BLaER1 (cell line): ENCODE data around the gene AHNAK2.
"Not testable (repeated sequence)": the region's sequence is repeated elsewhere in the genome, so short reads cannot be mapped to it uniquely, and the experiment has no call there.

ENCODE experiments used
- H3K27ac ChIP-seq: shearing (Covaris generic); formaldehyde crosslinking; 2 replicates; pipeline ENCODE4 v1.8.1; 2022
- H3K27me3 ChIP-seq: shearing (Covaris generic); formaldehyde crosslinking; 2 replicates; pipeline ENCODE4 v1.8.1; 2022
- H3K36me3 ChIP-seq: shearing (Covaris generic); formaldehyde crosslinking; 2 replicates; pipeline ENCODE4 v1.8.1; 2022
- H3K4me1 ChIP-seq: shearing (Covaris generic); formaldehyde crosslinking; 2 replicates; pipeline ENCODE4 v1.8.1; 2022
- H3K4me2 ChIP-seq: shearing (Covaris generic); formaldehyde crosslinking; 2 replicates; pipeline ENCODE4 v1.8.1; 2022
- H3K4me3 ChIP-seq: shearing (Covaris generic); formaldehyde crosslinking; 2 replicates; pipeline ENCODE4 v1.8.1; 2022
- H3K9ac ChIP-seq: shearing (Covaris generic); formaldehyde crosslinking; 2 replicates; pipeline ENCODE4 v1.8.1; 2022
- H3K9me3 ChIP-seq: shearing (Covaris generic); formaldehyde crosslinking; 2 replicates; pipeline ENCODE4 v1.8.1; 2022
- H4K20me1 ChIP-seq: shearing (Covaris generic); formaldehyde crosslinking; 2 replicates; pipeline ENCODE4 v1.8.1; 2022
- Cebpa-rat ChIP-seq: shearing (Covaris generic); IDR thresholded peaks from 2 replicates; pipeline ENCODE4 v1.8.1; 2022

Gene AHNAK2

DNA sequence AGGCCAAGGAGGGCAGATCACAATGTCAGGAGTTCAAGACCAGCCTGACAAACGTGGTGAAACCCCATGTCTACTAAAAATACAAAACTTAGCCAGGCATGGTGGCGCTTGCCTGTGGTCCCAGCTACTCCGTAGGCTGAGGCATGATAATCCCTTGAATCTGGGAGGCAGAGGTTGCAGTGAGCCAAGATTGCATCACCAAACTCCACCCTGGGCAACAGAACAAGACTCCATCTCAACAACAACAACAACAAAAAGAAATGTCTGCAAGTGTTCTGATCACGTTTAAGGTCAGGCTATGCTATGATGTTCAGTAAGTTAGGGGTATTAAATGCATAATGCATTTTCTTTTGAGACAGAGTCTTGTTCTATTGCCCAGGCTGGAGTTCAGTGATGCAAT is 60.2 kb downstream of the AHNAK2 start:
- Histone ChIP-seq H3K9me3 (peaks cover under 1% of the 10 kb centered on the region), H3K4me3 (no peak overlapping the region), H3K4me2 (no peak overlapping the region), H3K36me3 (no peaks in the 10 kb centered on the region), H4K20me1 (no peaks in the 10 kb centered on the region), H3K9ac (no peak overlapping the region), H3K4me1 (peaks cover 38% of the 10 kb centered on the region), H3K27ac (no peak overlapping the region), H3K27me3 (no peaks in the 10 kb centered on the region)
- TF ChIP-seq Cebpa-rat, result no peak

DNA sequence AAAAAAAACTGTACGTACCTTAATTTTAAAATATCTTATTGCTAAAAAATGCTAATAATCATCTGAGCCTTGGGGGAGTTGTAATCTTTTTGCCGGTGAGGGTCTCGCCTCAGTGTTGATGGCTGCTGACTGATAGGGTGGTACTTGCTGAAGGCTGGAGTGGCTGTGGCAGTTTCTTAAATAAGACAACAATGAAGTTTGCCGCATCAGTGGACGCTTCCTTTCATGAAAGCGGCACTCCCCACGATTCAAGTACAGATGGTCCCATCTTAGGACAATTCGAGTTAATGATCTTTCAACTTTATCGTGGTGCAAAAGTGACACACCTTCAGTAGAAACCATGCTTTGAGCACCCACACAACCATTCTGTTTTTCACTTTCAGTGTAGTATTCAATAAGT is 61.1 kb downstream of the AHNAK2 start:
- TF ChIP-seq Cebpa-rat, result no peak
- Histone ChIP-seq H3K27me3 (no peaks in the 10 kb centered on the region), H3K4me3 (no peak overlapping the region), H3K4me1 (peaks cover 30% of the 10 kb centered on the region), H3K9me3 (peaks cover 10% of the 10 kb centered on the region), H3K27ac (no peak overlapping the region), H3K36me3 (no peaks in the 10 kb centered on the region), H4K20me1 (no peaks in the 10 kb centered on the region), H3K9ac (no peak overlapping the region), H3K4me2 (peak overlapping the region; percentile 48)

DNA sequence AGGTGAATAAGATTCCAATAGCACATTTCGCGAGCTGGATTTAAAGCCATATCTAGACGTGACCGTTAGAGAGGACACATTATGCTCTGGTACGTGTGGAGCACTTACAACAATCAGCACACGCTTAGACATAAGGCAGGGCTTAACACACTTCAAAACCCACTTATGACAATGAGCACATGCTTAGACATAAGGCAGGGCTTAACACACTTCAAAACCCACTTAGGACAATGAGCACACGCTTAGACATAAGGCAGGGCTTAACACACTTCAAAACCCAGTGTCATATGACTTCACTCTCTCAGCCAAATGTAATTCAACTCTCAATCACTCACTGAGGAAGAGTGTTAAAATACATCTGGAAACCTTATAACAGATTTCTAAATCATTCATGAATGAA is 64.7 kb downstream of the AHNAK2 start:
- no peaks in the 10 kb centered on the region for H3K27me3 ChIP-seq
- no peaks in the 10 kb centered on the region for H4K20me1 ChIP-seq
- TF ChIP-seq Cebpa-rat, result no peak
- no peak overlapping the region for H3K27ac ChIP-seq
- no peak overlapping the region for H3K4me2 ChIP-seq
- H3K4me3 ChIP-seq, result no peak overlapping the region
- peaks cover 9% of the 10 kb centered on the region for H3K4me1 ChIP-seq
- no peak overlapping the region for H3K9ac ChIP-seq
- peaks cover 32% of the 10 kb centered on the region for H3K9me3 ChIP-seq
- no peaks in the 10 kb centered on the region for H3K36me3 ChIP-seq

DNA sequence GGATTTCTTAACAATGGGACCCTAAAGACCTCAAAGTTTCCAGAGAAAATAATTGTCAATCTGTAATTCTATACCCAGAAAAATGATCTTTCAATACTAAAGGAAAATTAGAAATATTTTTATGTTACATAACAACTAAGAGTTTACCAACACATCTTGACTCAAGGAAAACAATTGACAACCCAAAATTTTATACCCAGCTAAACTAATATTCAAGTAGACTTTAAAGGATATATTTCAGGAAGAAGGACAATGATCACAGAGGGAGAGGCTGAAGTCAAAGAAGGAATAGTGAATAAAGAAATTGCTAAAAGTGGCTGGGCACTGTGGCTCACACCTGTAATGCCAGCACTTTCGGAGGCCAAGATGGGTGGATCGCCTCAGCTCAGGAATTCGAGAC is 66.1 kb downstream of the AHNAK2 start:
- no peaks in the 10 kb centered on the region for H3K27me3 ChIP-seq
- no peak overlapping the region for H3K4me2 ChIP-seq
- no peak overlapping the region for H3K4me3 ChIP-seq
- no peaks in the 10 kb centered on the region for H4K20me1 ChIP-seq
- peaks cover 41% of the 10 kb centered on the region for H3K9me3 ChIP-seq
- H3K4me1 ChIP-seq, result peaks cover 4% of the 10 kb centered on the region
- H3K36me3 ChIP-seq, result no peaks in the 10 kb centered on the region
- no peak overlapping the region for H3K9ac ChIP-seq
- no peak overlapping the region for H3K27ac ChIP-seq
- no peak for TF ChIP-seq Cebpa-rat

DNA sequence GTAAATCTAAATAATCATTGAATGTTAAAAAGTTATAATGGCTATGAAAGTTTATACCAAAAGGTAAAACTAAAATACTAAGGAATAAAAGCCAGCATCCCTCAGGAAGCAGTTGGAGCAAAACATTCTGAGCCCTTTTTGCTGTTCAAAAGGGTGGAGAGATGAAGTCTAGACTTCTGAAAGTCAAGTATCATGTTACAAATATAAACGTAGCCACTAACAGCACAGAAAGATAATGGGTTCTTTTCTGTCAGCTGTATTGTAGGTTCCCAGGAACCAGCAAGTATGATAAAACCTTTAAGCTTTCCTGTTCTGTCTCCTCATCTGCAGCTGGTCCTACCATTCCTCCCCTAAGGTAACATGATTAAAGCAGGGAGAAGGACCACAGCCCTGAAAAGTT is 69.9 kb downstream of the AHNAK2 start:
- H4K20me1 ChIP-seq, result no peaks in the 10 kb centered on the region
- H3K36me3 ChIP-seq, result no peaks in the 10 kb centered on the region
- H3K9ac ChIP-seq, result no peak overlapping the region
- TF ChIP-seq Cebpa-rat, result no peak
- H3K4me1 ChIP-seq, result peaks cover 23% of the 10 kb centered on the region
- H3K4me3 ChIP-seq, result no peak overlapping the region
- no peak overlapping the region for H3K4me2 ChIP-seq
- no peak overlapping the region for H3K27ac ChIP-seq
- H3K27me3 ChIP-seq, result no peaks in the 10 kb centered on the region
- H3K9me3 ChIP-seq, result peaks cover 44% of the 10 kb centered on the region

DNA sequence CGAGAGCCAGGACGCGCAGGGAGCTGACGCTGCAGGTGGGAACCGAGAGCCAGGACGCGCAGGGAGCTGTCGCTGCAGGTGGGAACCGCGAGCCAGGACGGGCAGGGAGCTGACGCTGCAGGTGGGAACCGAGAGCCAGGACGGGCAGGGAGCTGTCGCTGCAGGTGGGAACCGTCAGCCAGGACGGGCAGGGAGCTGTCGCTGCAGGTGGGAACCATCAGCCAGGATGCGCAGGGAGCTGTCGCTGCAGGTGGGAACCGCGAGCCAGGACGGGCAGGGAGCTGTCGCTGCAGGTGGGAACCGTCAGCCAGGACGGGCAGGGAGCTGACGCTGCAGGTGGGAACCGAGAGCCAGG is 72.6 kb downstream of the AHNAK2 start:
- H3K4me2 ChIP-seq, result peak overlapping the region; percentile 60
- not testable (repeated sequence) for H3K36me3 ChIP-seq, H3K9ac ChIP-seq, H3K27me3 ChIP-seq, H3K27ac ChIP-seq, H4K20me1 ChIP-seq, H3K4me3 ChIP-seq
- peaks cover 28% of the 10 kb centered on the region for H3K4me1 ChIP-seq
- peaks cover 19% of the 10 kb centered on the region for H3K9me3 ChIP-seq

DNA sequence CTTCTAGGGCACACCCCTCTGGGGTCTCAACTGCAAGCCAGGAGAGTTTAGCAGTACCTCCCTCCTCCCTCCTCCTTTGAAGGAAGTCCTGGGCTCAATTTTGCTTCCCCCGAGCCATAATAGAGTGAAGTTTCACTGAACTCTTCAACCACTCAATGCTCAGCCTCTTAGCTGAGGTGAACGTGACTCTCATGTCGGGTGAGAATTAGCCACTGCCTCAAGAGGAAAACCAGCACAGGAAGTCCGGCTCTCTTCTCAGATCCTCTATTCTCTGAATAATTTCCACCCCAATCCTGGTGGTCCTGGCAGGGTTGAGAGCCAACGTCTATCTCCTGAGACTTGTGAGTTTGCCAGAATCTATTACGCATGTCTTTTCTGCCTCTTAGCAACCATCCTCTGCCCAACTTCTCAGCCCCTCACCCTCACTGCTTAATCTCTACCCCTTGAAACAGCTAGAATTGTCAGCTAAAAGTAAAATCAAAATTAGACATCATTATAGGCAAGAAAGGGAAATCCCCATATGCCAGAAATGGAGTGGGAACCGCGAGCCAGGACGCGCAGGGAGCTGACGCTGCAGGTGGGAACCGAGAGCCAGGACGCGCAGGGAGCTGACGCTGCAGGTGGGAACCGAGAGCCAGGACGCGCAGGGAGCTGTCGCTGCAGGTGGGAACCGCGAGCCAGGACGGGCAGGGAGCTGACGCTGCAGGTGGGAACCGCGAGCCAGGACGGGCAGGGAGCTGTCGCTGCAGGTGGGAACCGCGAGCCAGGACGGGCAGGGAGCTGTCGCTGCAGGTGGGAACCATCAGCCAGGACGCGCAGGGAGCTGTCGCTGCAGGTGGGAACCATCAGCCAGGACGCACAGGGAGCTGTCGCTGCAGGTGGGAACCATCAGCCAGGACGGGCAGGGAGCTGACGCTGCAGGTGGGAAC is 73.3 kb downstream of the AHNAK2 start:
- not testable (repeated sequence) for H4K20me1 ChIP-seq, H3K36me3 ChIP-seq, H3K27me3 ChIP-seq
- H3K9ac ChIP-seq, result peak overlapping the region; percentile 4; the same call in 1 of the 2 replicates
- H3K9me3 ChIP-seq, result peaks cover 13% of the 10 kb centered on the region; the same call in 1 of the 2 replicates
- H3K4me1 ChIP-seq, result peaks cover 28% of the 10 kb centered on the region
- peak overlapping the region; percentile 60 for H3K4me2 ChIP-seq
- H3K4me3 ChIP-seq, result 0 out of 2 replicates have a peak overlapping the region, but pooled peaks have one; percentile 20
- peak overlapping the region; percentile 63 for H3K27ac ChIP-seq

DNA sequence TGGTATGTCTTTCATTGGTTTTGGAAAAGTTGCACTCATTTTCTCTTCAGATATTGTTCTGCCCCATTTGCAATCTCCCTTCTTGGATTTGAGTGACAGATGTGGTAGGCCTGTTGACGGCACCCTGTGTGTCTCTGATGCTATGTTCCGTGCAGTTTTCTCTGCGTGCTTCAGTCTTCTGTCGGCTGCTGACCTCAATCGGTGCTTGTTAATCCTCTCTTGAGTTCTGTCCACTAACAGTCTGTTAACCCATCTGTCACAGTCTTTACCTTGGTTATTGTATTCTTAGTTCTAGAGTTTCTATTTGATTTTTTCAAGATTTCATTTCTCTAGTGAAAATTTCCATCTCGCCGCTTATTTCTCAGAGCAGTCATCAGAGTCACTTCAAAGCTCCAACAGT is 74.2 kb downstream of the AHNAK2 start:
- Histone ChIP-seq H3K27me3 (no peaks in the 10 kb centered on the region), H4K20me1 (no peaks in the 10 kb centered on the region), H3K27ac (no peak overlapping the region), H3K9me3 (peaks cover 12% of the 10 kb centered on the region; the same call in 1 of the 2 replicates), H3K4me3 (no peak overlapping the region), H3K4me2 (peak overlapping the region; percentile 60), H3K36me3 (no peaks in the 10 kb centered on the region), H3K4me1 (peaks cover 30% of the 10 kb centered on the region), H3K9ac (no peak overlapping the region)
- TF ChIP-seq Cebpa-rat, result no peak

DNA sequence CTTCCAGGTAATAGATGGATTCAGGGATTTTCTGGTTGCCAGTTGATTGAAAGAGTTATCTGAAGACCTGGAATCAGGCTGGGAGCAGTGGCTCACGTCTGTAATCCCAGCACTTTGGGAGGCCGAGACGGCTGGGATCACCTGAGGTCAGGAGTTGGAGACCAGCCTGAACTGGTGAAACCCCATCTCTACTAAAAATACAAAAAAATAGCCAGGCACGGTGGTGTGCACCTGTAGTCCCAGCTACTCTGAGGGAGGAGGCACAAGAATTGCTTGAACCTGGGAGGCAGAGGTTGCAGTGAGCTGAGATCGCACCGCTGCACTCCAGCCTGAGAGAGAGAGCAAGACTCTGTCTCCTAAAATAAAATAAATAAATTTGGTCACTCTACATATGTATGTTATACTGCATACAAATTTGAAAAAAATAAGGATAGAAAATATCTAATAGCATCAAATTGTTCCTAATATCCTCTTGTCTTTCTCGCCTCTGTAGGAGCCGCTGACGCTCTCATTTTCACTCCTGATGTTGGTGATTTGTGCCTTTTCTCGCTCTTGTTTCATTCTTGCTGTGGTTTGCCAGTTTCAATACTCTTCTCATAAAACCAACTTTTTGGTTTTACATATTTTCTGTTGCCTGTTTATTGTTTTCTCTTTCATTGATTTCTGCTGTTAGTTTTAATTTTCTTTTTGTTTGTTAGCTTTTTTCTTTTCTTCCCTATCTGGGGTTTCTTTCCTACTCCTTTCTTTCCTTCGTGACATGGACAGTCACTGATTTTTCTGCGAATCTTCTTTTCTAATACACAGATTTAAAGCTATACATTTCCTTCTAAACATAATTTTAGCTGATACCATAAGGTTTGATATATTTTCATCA is 77.3 kb downstream of the AHNAK2 start:
- no peak overlapping the region for H3K9ac ChIP-seq
- no peak overlapping the region for H3K27ac ChIP-seq
- no peak overlapping the region for H3K4me3 ChIP-seq

DNA sequence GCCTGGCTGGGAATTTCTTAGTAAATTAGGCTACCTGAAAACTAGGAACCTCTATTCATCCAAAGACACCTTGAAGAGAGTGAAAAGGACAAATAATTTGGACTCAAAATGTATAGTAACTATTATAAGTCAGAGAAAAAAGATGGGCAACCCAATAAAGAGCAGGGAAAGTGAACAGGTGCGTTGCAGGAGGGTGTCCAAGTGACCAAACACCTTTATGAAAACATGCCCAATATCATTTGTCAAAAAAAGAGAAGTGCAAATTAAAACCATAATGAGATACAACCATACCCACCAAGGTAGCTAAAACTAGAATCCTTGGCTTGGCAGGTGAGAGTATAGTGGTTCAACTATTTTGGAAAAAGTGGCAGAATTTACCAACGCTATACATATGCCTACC is 78.4 kb downstream of the AHNAK2 start:
- Histone ChIP-seq H3K27ac (no peak overlapping the region), H3K27me3 (no peaks in the 10 kb centered on the region), H3K9me3 (no peaks in the 10 kb centered on the region), H3K4me2 (no peak overlapping the region), H3K9ac (no peak overlapping the region), H4K20me1 (no peaks in the 10 kb centered on the region), H3K36me3 (no peaks in the 10 kb centered on the region), H3K4me1 (peaks cover 50% of the 10 kb centered on the region), H3K4me3 (no peak overlapping the region)
- no peak for TF ChIP-seq Cebpa-rat

More for the DNA sequence above, 77.3 kb downstream of the AHNAK2 start:
- no peaks in the 10 kb centered on the region for H3K36me3 ChIP-seq
- no peak overlapping the region for H3K4me2 ChIP-seq
- H3K4me1 ChIP-seq, result peaks cover 47% of the 10 kb centered on the region
- H4K20me1 ChIP-seq, result no peaks in the 10 kb centered on the region
- no peaks in the 10 kb centered on the region for H3K27me3 ChIP-seq
- TF ChIP-seq Cebpa-rat, result no peak
- H3K9me3 ChIP-seq, result no peaks in the 10 kb centered on the region
